T-cell (primary cell): ENCODE data around the gene REXO4. TPM values are rescaled to one million over a fixed set of nuclear protein-coding genes. Genes with fewer than 3 reads are reported as not detected.

ENCODE experiments used
- ATAC-seq, 4 experiments: fragments of 200-7000 bp in 3 of 4; fragments of 150-1000 bp in 1 of 4; cut with Tn5 transposase; replicated peaks in 1 of 4; 1 replicate in 3 of 4; 2 replicates in 1 of 4; pipeline ENCODE4 v1.10.0; 2021; ENCODE audit warnings: moderate library complexity in 3 of 4, mild to moderate bottlenecking in 2 of 4, moderate number of reproducible peaks in 1 of 4
- CTCF ChIA-PET, 2 donors: fragments of 300-600 bp; sonication (Branson Sonifier 250); formaldehyde crosslinking; loops; one replicate each; lab custom pipeline; 2022; ENCODE audit warnings: antibody characterized with exemption in 2 of 2; lab: Charles Lee
- POLR2A ChIA-PET, 2 donors: fragments of 300-600 bp; sonication (Branson Sonifier 250); formaldehyde crosslinking; loops; one replicate each; lab custom pipeline; 2022; ENCODE audit warnings: antibody characterized with exemption in 2 of 2; lab: Charles Lee
- DNase-seq, 35 experiments: peaks; one replicate each; pipeline versions ENCODE4 v3.0.0 to v3.0.0-alpha.2; 2013 to 2023
- H3K27ac ChIP-seq: one replicate; pipeline ENCODE4 v1.5.1; 2013; ENCODE audit warnings: low read length
- H3K27me3 ChIP-seq, 2 experiments: replicated peaks in 1 of 2; 1 replicate in 1 of 2; 2 replicates in 1 of 2; pipeline versions ENCODE4 v1.6.1 to v1.7.0; 2013; ENCODE audit warnings: low read length in 1 of 2, mixed read lengths in 1 of 2; ENCODE audit not compliant: control insufficient read depth in 2 of 2, insufficient read depth in 2 of 2; ENCODE audit errors: extremely low read depth in 1 of 2
- H3K36me3 ChIP-seq, 2 donors: 1 replicate in 1 of 2; 2 replicates in 1 of 2; pipeline versions ENCODE4 v1.6.1 to v1.7.0; 2013; ENCODE audit warnings: low read length in 1 of 2; ENCODE audit not compliant: control insufficient read depth in 2 of 2, insufficient read depth in 1 of 2; ENCODE audit errors: extremely low read depth in 1 of 2
- H3K4me1 ChIP-seq, 2 experiments: 1 replicate in 1 of 2; 2 replicates in 1 of 2; pipeline versions ENCODE4 v1.6.1 to v1.7.0; 2013; ENCODE audit warnings: low read length in 2 of 2, mixed read lengths in 1 of 2; ENCODE audit not compliant: insufficient read depth in 2 of 2, control insufficient read depth in 1 of 2; ENCODE audit errors: extremely low read depth in 1 of 2
- H3K4me3 ChIP-seq, 2 donors: 1 replicate in 1 of 2; 2 replicates in 1 of 2; pipeline versions ENCODE4 v1.5.1 to v1.7.0; 2013; ENCODE audit warnings: mild to moderate bottlenecking in 2 of 2, low read length in 1 of 2, moderate library complexity in 1 of 2; ENCODE audit not compliant: control insufficient read depth in 1 of 2; ENCODE audit errors: extremely low read depth in 1 of 2
- H3K9me3 ChIP-seq: 2 replicates; pipeline ENCODE4 v1.7.0; 2013
- H3K27ac Mint-ChIP-seq, 2 donors: one replicate each; pipeline ENCODE4 v1.8.0; 2020 to 2021; ENCODE audit warnings: mild to moderate bottlenecking in 2 of 2, mixed read lengths in 2 of 2
- H3K27me3 Mint-ChIP-seq, 2 donors: one replicate each; pipeline ENCODE4 v1.8.0; 2021 to 2022; ENCODE audit warnings: mixed read lengths in 2 of 2
- H3K36me3 Mint-ChIP-seq: one replicate; pipeline ENCODE4 v1.8.0; 2021; ENCODE audit warnings: mixed read lengths
- H3K4me1 Mint-ChIP-seq, 3 donors: one replicate each; pipeline ENCODE4 v1.8.0; 2020 to 2022; ENCODE audit warnings: mixed read lengths in 3 of 3, mild to moderate bottlenecking in 1 of 3
- H3K4me3 Mint-ChIP-seq, 3 donors: one replicate each; pipeline ENCODE4 v1.8.0; 2020 to 2022; ENCODE audit warnings: mild to moderate bottlenecking in 3 of 3, mixed read lengths in 3 of 3, moderate library complexity in 3 of 3
- H3K9me3 Mint-ChIP-seq, 3 donors: one replicate each; pipeline ENCODE4 v1.8.0; 2020 to 2022; ENCODE audit warnings: mixed read lengths in 3 of 3
- WGBS: methylation state at CpG from one replicate; pipeline ENCODE4 v1.1.5; 2013; ENCODE audit warnings: missing lambda C conversion rate; ENCODE audit not compliant: insufficient coverage; 5-methylcytosine and 5-hydroxymethylcytosine counted together
- total RNA-seq, 35 experiments: library from RNA in 6 of 35; stranded (reverse) in 6 of 35; fragments of 120-200 nt in 1 of 35; gene quantifications; one replicate each; pipeline versions ENCODE4 v1.2.1 to v1.2.4 and lab custom pipeline; 2013 to 2026

The REXO4 gene
- total RNA-seq, 5 donors from 2014 or later (not counting 1 experiment from before 2014, with no cell fraction given): 23.6 to 44.5 (median 34.9) TPM

- H3K4me1 Mint-ChIP-seq: no peaks in the 10 kb centered on the region
- no peaks in the 10 kb centered on the region for H3K9me3 Mint-ChIP-seq
- WGBS: 85% methylated on average over 4 of the region's 16 CpGs
- no peak for ATAC-seq
- no peak overlapping the region for H3K4me3 Mint-ChIP-seq
- POLR2A ChIA-PET: no interaction called here
- peaks cover 0 to 1% of the 10 kb centered on the region in 2 donors for H3K27me3 Mint-ChIP-seq
- Histone ChIP-seq H3K4me3 (no peak overlapping the region), H3K9me3 (no peaks in the 10 kb centered on the region), H3K4me1 (no peaks in the 10 kb centered on the region), H3K27ac (no peak overlapping the region), H3K36me3 (no peaks in the 10 kb centered on the region), H3K27me3 (peaks cover 0 to 15% of the 10 kb centered on the region in 2 experiments)
- no peak for DNase-seq
- H3K36me3 Mint-ChIP-seq: no peaks in the 10 kb centered on the region
- H3K27ac Mint-ChIP-seq: no peak overlapping the region
- CTCF ChIA-PET: no interaction called here
Observed at GRCh38 chr9:133436681-133437080, 18.9 kb upstream of the REXO4 start.

GRCh38 chr9:133433351-133433843, 15.6 kb upstream of the REXO4 start:
- no peaks in the 10 kb centered on the region for H3K9me3 Mint-ChIP-seq
- peaks cover 3 to 6% of the 10 kb centered on the region in 2 donors for H3K27me3 Mint-ChIP-seq
- Histone ChIP-seq H3K4me1 (peaks cover 0 to 7% of the 10 kb centered on the region in 2 experiments), H3K36me3 (no peaks in the 10 kb centered on the region), H3K9me3 (no peaks in the 10 kb centered on the region), H3K27me3 (peaks cover 0 to 24% of the 10 kb centered on the region in 2 experiments), H3K4me3 (no peak overlapping the region), H3K27ac (no peak overlapping the region)
- no peak overlapping the region for H3K4me3 Mint-ChIP-seq
- ATAC-seq (no peak), DNase-seq (no peak)
- H3K4me1 Mint-ChIP-seq: peaks cover 0 to 5% (median 3%) of the 10 kb centered on the region in 3 donors
- ChIA-PET POLR2A (no interaction called here), CTCF (no interaction called here)
- no peak overlapping the region for H3K27ac Mint-ChIP-seq
- H3K36me3 Mint-ChIP-seq: no peaks in the 10 kb centered on the region
- WGBS: 88% methylated on average over 5 of the region's 11 CpGs

- Histone ChIP-seq H3K27ac (no peak overlapping the region), H3K9me3 (no peaks in the 10 kb centered on the region), H3K4me1 (peaks cover 2 to 13% of the 10 kb centered on the region in 2 experiments), H3K27me3 (peaks cover 0 to 44% of the 10 kb centered on the region in 2 experiments), H3K36me3 (no peaks in the 10 kb centered on the region), H3K4me3 (no peak overlapping the region)
- Mint-ChIP-seq H3K27ac (no peak overlapping the region), H3K4me1 (peaks cover 0 to 11% (median 5%) of the 10 kb centered on the region in 3 donors), H3K4me3 (no peak overlapping the region), H3K36me3 (no peaks in the 10 kb centered on the region), H3K9me3 (no peaks in the 10 kb centered on the region), H3K27me3 (peaks cover 23 to 36% of the 10 kb centered on the region in 2 donors)
- no CpG with 5 or more reads among the region's 1 CpG for WGBS
- ChIA-PET CTCF (no interaction called here), POLR2A (interaction anchor here in 1 of 2 donors (0.6 kb wide), 1 partner anchor 70 kb away, joined by 3 read pairs; no protein-coding TSS in a partner anchor)
- ATAC-seq (no peak), DNase-seq (no peak)
Observed at GRCh38 chr9:133430244-133430643, 12.4 kb upstream of the REXO4 start.

- DNase-seq: peak in 7 of 35 experiments; percentile 9 to 33 (median 19)
- ATAC-seq: peak; percentile 19 to 60 (median 56)
- WGBS: 32% methylated on average over 49 of the region's 49 CpGs
- Histone ChIP-seq H3K4me3 (no peak overlapping the region), H3K36me3 (no peaks in the 10 kb centered on the region), H3K9me3 (no peaks in the 10 kb centered on the region), H3K4me1 (peaks cover 2 to 13% of the 10 kb centered on the region in 2 experiments), H3K27me3 (peaks cover 0 to 47% of the 10 kb centered on the region in 2 experiments), H3K27ac (no peak overlapping the region)
- no peaks in the 10 kb centered on the region for H3K36me3 Mint-ChIP-seq
- H3K27ac Mint-ChIP-seq: no peak overlapping the region
- peak overlapping the region in 2 of 3 donors; percentile 39 to 61 for H3K4me3 Mint-ChIP-seq
- H3K4me1 Mint-ChIP-seq: peaks cover 0 to 11% (median 5%) of the 10 kb centered on the region in 3 donors
- ChIA-PET CTCF (no interaction called here), POLR2A (interaction anchor here in 1 of 2 donors (0.6 kb wide), 1 partner anchor 69 kb away, joined by 3 read pairs; no protein-coding TSS in a partner anchor)
- H3K9me3 Mint-ChIP-seq: no peaks in the 10 kb centered on the region
- peaks cover 23 to 41% of the 10 kb centered on the region in 2 donors for H3K27me3 Mint-ChIP-seq
Observed at GRCh38 chr9:133429641-133430161, 11.9 kb upstream of the REXO4 start.

- peaks cover 23 to 43% of the 10 kb centered on the region in 2 donors for H3K27me3 Mint-ChIP-seq
- H3K9me3 ChIP-seq: no peaks in the 10 kb centered on the region
- H3K4me1 ChIP-seq: peaks cover 2 to 13% of the 10 kb centered on the region in 2 experiments
- H3K36me3 Mint-ChIP-seq: no peaks in the 10 kb centered on the region
- H3K27me3 ChIP-seq: peaks cover 0 to 52% of the 10 kb centered on the region in 2 experiments
- WGBS: 10% methylated on average over 15 of the region's 18 CpGs
- DNase-seq (no peak), ATAC-seq (peak in 1 of 4 experiments; percentile 14)
- no peak overlapping the region for H3K4me3 ChIP-seq
- POLR2A ChIA-PET: no interaction called here
- peak overlapping the region in 1 of 3 donors; percentile 61 for H3K4me3 Mint-ChIP-seq
- H3K27ac Mint-ChIP-seq: no peak overlapping the region
- CTCF ChIA-PET: no interaction called here
- H3K27ac ChIP-seq: no peak overlapping the region
- peaks cover 0 to 11% (median 5%) of the 10 kb centered on the region in 3 donors for H3K4me1 Mint-ChIP-seq
- H3K36me3 ChIP-seq: no peaks in the 10 kb centered on the region
- H3K9me3 Mint-ChIP-seq: no peaks in the 10 kb centered on the region
Observed at GRCh38 chr9:133429214-133429613, 11.4 kb upstream of the REXO4 start.

- peak in 3 of 4 experiments; percentile 18 to 31 (median 19) for ATAC-seq
- H3K27me3 Mint-ChIP-seq: peaks cover 23 to 43% of the 10 kb centered on the region in 2 donors
- no peak overlapping the region for H3K4me3 ChIP-seq
Observed at GRCh38 chr9:133428617-133429101, 10.8 kb upstream of the REXO4 start.

More at GRCh38 chr9:133428617-133429101, 10.8 kb upstream of the REXO4 start:
- POLR2A ChIA-PET: no interaction called here
- Histone ChIP-seq H3K36me3 (no peaks in the 10 kb centered on the region), H3K9me3 (no peaks in the 10 kb centered on the region), H3K27me3 (peaks cover 0 to 57% of the 10 kb centered on the region in 2 experiments), H3K4me1 (peaks cover 2 to 13% of the 10 kb centered on the region in 2 experiments), H3K27ac (no peak overlapping the region)
- no peak overlapping the region for H3K27ac Mint-ChIP-seq
- peak overlapping the region in 1 of 3 donors; percentile 61 for H3K4me3 Mint-ChIP-seq
- H3K4me1 Mint-ChIP-seq: peaks cover 0 to 11% (median 5%) of the 10 kb centered on the region in 3 donors
- no peaks in the 10 kb centered on the region for H3K9me3 Mint-ChIP-seq
- CTCF ChIA-PET: no interaction called here
- no peaks in the 10 kb centered on the region for H3K36me3 Mint-ChIP-seq
- 3% methylated on average over 40 of the region's 57 CpGs for WGBS
- DNase-seq: no peak
